ENCODE data around the gene RIF1.

- TF ChIP-seq CTCF (IDR thresholded peaks at IDR 0.05; ENCODE audit: insufficient read depth, low read length, poor library complexity, severe bottlenecking) (no peak), EZH2phosphoT487 (conservative IDR thresholded peaks at IDR 0.05; ENCODE audit: low read length) (no peak)
Observed at GRCh38 chr2:151491496-151491895, 81.8 kb downstream of the RIF1 start.
